ENCODE data around the gene BLM. TPM values are rescaled to one million over a fixed set of nuclear protein-coding genes. Genes with fewer than 3 reads are reported as not detected.

BLM gene
- total and polyA plus RNA-seq, 9 donors = 0.15 to 1.9 (median 0.78) TPM; not detected in 1

GRCh38 chr15:90769375-90769774, 52.2 kb downstream of the BLM start:
- H3K9me3 ChIP-seq = no peaks in the 10 kb centered on the region
- no peaks in the 10 kb centered on the region for H3K27me3 ChIP-seq
- H3K4me1 ChIP-seq (ENCODE audit: insufficient read depth) = no peaks in the 10 kb centered on the region
- WGBS, 3 donors = 87 to 91% (median 89%) methylated on average over 10 of the region's 10 CpGs
- no peak overlapping the region for H3K27ac ChIP-seq
- H3K36me3 ChIP-seq = no peaks in the 10 kb centered on the region
- DNase-seq = no peak
- intact Hi-C loops (cut with DNase I) = no loop called here
- no peak overlapping the region for H3K4me3 ChIP-seq
- no peak for TF ChIP-seq EP300 (IDR thresholded peaks at IDR 0.05)
- TF ChIP-seq CTCF (IDR thresholded peaks at IDR 0.05) = no peak
- no peak for TF ChIP-seq POLR2A (IDR thresholded peaks at IDR 0.05)

GRCh38 chr15:90773485-90773884, 56.3 kb downstream of the BLM start:
- Histone ChIP-seq H3K36me3 (no peaks in the 10 kb centered on the region), H3K9me3 (no peaks in the 10 kb centered on the region), H3K4me3 (no peak overlapping the region), H3K27me3 (no peaks in the 10 kb centered on the region), H3K4me1 (ENCODE audit: insufficient read depth) (no peaks in the 10 kb centered on the region), H3K27ac (no peak overlapping the region)
- intact Hi-C loops (cut with DNase I) = no loop called here
- DNase-seq = no peak
- no peak for TF ChIP-seq CTCF (IDR thresholded peaks at IDR 0.05)
- WGBS, 3 donors = 94 to 100% (median 95%) methylated on average over 1 of the region's 1 CpG

- H3K27me3 ChIP-seq = no peaks in the 10 kb centered on the region
- H3K27ac ChIP-seq = no peak overlapping the region
- H3K9me3 ChIP-seq = no peaks in the 10 kb centered on the region
- no peak overlapping the region for H3K4me3 ChIP-seq
- TF ChIP-seq EP300 (IDR thresholded peaks at IDR 0.05) (no peak), POLR2A (IDR thresholded peaks at IDR 0.05) (no peak), CTCF (IDR thresholded peaks at IDR 0.05) (no peak)
- WGBS, 3 donors = 85 to 91% (median 88%) methylated on average over 5 of the region's 5 CpGs
- no peaks in the 10 kb centered on the region for H3K4me1 ChIP-seq (ENCODE audit: insufficient read depth)
- H3K36me3 ChIP-seq = no peaks in the 10 kb centered on the region
- intact Hi-C loops (cut with DNase I) = no loop called here
- DNase-seq = no peak
These were observed 57.8 kb downstream of the BLM start for GRCh38 chr15:90774731-90775514.

GRCh38 chr15:90780916-90781315, 63.8 kb downstream of the BLM start:
- intact Hi-C loops (cut with DNase I) = no loop called here
- TF ChIP-seq EP300 (IDR thresholded peaks at IDR 0.05) = no peak
- no peak overlapping the region for H3K27ac ChIP-seq
- no peaks in the 10 kb centered on the region for H3K4me1 ChIP-seq (ENCODE audit: insufficient read depth)
- no peaks in the 10 kb centered on the region for H3K9me3 ChIP-seq
- no peaks in the 10 kb centered on the region for H3K27me3 ChIP-seq
- no peak overlapping the region for H3K4me3 ChIP-seq
- H3K36me3 ChIP-seq = no peaks in the 10 kb centered on the region
- 95 to 98% (median 97%) methylated on average over 3 of the region's 3 CpGs for WGBS, 3 donors
- DNase-seq = no peak

DNA sequence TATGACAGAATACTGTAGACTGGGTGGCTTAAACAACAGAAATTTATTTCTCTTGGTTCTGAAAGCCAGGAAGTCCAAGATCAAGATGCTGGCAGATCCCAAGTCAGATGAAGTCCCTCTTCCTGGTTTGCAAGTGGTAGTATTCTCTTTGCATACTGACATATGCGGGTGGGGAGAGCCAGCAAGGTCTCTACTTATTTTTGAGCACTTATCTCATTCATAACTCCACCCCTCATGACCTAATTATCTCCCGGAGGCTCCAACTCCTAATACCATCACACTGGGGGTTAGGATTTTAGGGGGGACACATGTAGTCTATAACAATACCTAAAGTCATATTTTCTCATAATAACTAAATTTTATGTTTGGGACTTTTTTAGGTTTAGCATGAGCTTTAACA, 65.3 kb downstream of the BLM start:
- intact Hi-C loops (cut with DNase I) = no loop called here
- H3K27me3 ChIP-seq = no peaks in the 10 kb centered on the region
- H3K9me3 ChIP-seq = no peaks in the 10 kb centered on the region
- 72 to 78% (median 74%) methylated on average over 2 of the region's 2 CpGs for WGBS, 3 donors
- H3K4me3 ChIP-seq = no peak overlapping the region
- no peaks in the 10 kb centered on the region for H3K36me3 ChIP-seq
- no peak overlapping the region for H3K27ac ChIP-seq
- no peaks in the 10 kb centered on the region for H3K4me1 ChIP-seq (ENCODE audit: insufficient read depth)
- no peak for DNase-seq
- TF ChIP-seq EP300 (IDR thresholded peaks at IDR 0.05) (no peak), CTCF (IDR thresholded peaks at IDR 0.05) (no peak), POLR2A (IDR thresholded peaks at IDR 0.05) (no peak)

Measured in ovary (tissue), 9 donors.